NCI-H774 (cell line): Measurements from ENCODE around the gene ZNRF2.

Experiments
- DNase-seq: peaks from one replicate; lab custom pipeline; 2025; lab: John Stamatoyannopoulos, UW

Gene ZNRF2

GRCh38 chr7:30284298-30285066 lies at the start of gene ZNRF2:
ZNRF2 (plus strand) TSS chr7:30284597; CDS start chr7:30285358, 761 bp downstream.
- peak; percentile 99 for DNase-seq

DNA sequence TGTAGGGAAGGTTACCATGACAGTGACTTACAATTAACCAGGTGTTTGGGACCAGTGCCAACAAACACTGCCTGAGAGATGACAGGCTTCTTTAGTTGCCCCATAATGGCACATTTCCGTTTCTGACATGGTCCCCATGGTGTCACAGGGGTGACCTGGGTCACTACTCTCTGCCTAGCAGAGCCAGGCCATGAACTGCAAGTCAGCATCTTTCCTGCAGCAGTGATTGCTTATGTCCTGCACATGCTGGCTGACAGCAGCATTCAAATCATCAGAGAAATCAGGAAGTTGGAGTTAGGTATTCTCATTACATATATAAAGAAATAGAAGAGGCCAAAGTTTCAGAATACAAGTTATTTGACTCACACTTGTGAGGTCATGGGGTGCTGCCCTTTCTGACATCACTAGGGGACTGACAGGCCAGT lies 47.1 kb upstream of the ZNRF2 start:
- DNase-seq = peak; percentile 21

GRCh38 chr7:30238721-30239441 lies 45.5 kb upstream of the ZNRF2 start:
- DNase-seq = peak; percentile 59

GRCh38 chr7:30240106-30240800 lies 44.1 kb upstream of the ZNRF2 start:
- DNase-seq = no peak

- no peak for DNase-seq
Measured at GRCh38 chr7:30241767-30242166, 42.6 kb upstream of the ZNRF2 start.

GRCh38 chr7:30244340-30244739 lies 40.1 kb upstream of the ZNRF2 start:
- no peak for DNase-seq

DNA sequence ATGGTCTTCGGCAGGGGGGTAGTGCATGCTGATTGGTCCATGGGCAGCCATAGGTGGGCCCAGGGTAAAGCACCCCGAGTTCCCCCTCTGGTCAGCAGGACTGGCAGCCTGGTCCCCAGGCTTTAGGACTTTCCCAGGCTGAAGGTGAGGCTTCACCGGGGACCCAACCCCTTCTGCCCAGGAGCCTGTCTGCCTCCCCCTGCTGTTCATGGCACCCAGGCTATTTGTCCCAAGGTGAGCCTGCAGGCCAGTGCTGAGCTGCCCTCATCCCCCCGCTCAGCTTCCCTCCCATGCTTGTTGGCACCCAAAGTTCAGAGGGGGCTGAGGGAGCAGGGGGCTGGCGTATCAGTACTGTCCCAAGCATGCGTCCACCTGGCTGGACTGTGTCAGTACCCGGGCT lies 38.5 kb upstream of the ZNRF2 start:
- DNase-seq = no peak

- no peak for DNase-seq
Measured at GRCh38 chr7:30246392-30246791, 38.0 kb upstream of the ZNRF2 start.

GRCh38 chr7:30247541-30248401 lies 36.6 kb upstream of the ZNRF2 start:
- peak; percentile 29 for DNase-seq

DNA sequence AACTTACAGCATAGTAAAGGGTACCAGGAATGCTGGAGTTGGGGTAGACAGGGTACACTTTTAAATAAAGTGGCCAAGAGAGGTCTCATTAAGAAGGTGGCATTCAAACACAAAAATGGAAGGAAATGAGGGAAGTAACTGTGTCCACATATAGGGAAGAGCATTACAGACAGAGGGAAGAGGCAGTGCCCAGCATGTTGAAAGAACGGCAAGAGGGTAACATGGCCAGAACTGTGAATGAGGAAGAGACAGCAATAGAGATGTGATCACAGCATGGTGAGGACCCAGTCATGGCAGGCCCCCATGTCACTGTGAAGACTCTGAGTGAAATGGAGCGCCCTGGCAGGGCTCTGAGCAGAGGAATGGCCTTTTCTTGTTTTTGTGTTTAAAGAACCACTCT lies 35.1 kb upstream of the ZNRF2 start:
- no peak for DNase-seq

- no peak for DNase-seq
Measured at GRCh38 chr7:30249986-30250774, 34.2 kb upstream of the ZNRF2 start.

DNA sequence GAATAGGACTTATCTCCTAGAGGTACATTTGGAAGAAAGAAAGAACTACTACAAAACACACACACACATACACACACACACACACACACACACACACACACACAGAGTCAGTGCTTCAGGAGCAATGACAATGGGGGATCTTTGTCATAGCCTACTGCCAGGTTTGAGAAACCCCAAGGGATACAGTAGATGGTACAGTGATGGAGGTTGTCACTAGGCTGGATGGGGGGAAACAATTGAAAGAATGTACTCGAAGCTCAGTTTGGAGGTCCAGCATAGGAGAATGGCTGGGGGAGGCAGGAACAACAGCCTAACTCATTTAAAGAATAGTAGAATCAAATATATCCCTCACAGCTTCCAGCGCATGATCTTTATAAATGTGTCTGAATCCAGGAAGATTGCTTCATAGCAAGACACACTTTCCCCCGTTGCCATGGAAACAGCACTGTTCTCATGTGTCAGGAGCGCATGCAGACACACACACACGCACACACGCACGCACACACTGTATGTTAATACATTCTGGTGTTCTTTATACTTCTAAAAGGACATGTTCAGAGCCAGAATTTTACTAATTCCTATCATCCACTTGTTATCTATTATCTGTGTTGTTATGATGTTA lies 32.6 kb upstream of the ZNRF2 start:
- no peak for DNase-seq

DNA sequence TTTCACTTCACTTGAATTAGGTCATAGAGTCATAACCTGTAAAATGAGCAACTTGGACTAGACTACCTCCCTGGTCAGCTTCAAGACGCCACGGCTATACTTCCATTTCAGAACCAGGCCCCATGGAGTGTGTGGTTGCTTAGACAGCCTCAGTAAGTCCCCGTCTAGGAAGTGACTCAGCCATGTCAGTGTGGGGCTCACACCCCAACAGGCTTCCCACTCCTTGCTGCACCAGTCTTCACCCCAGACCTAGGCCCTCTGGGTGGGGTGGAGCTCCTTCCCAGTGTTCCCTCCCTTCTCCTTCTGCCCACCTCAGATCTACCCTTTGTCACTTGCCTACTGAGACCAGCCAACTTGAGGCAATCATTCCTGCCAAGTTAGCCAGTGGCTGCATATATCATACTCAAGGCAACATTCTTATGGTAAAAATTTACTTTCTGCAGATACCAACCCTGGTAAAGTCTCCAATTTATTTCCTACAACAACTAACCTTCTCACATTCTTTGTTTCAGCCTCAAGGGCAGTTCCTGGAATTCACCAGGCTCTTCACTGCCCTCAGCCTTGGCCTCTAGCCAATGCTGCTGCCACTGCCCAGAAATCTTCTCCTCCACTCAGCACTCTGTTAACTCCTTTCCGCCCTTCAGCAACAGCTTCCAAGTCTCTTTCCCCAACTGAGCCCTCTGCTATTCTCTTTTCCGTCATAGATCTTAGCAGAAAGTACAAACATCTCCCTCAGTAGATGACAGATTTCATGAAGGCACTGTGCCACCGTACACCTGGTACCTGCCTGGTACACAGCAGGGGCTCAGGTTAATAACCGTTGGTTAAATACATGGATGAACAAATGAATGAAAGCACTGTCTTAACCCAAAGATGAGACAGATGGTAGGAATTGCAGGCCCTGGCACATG lies 31.3 kb upstream of the ZNRF2 start:
- DNase-seq = no peak

- no peak for DNase-seq
Measured at GRCh38 chr7:30253796-30254165, 30.6 kb upstream of the ZNRF2 start.

DNA sequence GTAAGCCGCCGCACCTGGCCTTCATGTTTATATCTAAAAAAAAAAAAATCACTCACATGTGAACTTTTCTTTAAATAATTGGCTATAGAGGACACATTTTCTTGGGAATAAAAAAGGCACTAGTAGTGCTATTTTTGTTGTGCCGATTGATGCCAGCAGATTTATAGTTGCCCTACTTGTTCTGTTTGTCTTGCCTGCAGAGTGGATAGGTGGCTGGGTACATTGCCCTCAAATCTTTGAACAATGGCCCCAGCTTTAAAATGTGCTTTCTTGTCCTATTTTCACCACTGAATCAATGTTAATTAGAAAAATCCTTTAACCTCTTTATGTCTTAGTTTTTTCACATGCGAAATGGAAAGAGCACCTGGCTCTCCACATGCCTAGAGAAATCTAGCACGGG lies 30.1 kb upstream of the ZNRF2 start:
- DNase-seq = no peak

DNA sequence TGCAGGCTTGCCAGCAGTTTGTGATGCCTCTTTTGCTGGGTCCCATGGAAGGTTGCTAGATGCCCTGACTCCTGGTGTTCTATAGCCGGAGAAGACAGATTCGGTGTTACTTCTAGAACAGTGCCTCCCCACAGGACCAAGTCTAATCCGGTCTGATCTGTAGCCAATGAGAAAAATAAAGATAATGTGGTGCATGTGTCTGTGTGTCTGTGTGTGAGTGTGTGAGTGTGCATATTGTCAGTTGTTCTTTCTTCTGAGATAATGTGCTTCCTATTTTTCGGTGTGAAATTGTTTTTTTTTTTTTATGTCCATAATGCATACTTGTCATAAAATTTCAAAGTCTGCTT lies 29.7 kb upstream of the ZNRF2 start:
- DNase-seq = no peak

- no peak for DNase-seq
Measured at GRCh38 chr7:30255064-30255769, 29.2 kb upstream of the ZNRF2 start.

DNA sequence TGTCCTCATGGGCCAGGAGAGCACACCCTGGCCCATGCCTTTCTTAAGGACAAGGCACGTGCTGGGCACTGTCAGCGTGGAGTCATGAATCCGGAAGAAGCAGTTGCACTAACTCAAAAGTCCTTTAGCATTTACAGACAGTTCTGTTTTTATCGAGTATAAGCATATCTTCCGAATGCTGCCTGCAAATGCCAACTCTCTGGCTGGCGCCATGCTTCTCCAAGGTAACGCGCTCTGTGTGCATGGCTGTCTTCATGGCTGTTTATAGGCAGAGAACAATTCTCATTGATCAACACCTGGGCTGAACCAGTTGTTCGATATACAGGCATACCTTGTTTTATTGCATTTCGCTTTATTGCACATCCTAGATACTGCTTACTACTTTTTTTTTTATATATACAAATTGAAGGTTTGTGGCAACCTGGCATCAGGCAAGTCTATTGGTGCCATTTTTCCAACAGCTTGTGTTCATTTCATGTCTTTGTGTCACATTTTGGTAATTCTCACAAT lies 28.0 kb upstream of the ZNRF2 start:
- DNase-seq = no peak

DNA sequence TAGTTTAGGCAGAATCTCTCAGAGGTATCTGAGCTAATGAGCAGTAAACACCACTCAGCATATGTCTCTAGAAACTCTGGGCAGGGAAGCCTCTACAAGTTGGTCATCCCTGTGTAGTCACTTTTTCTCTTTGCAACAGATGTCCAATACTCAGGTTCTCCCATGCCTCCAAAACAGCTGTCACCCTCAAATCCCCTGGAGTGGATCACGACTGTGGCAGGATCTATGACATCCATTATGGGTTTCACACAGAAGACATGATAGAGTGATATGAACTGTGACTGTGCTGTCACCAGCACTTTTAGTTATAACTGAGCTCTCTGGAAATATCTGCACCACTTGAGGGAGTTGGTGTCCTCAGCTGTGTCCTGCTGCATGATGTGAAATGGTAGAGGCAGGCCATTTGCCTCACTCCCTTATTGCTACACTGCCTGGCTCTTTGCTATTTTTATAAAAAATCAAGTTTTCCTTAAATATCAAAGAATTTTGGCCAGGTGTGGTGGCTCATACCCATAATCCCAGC lies 24.1 kb upstream of the ZNRF2 start:
- DNase-seq = no peak
